Heart left ventricle (tissue), 16 donors: ENCODE measurements around the gene PRDM15. TPM values are rescaled to one million over a fixed set of nuclear protein-coding genes. Genes with fewer than 3 reads are reported as not detected.

Experiments
- ATAC-seq, 4 donors: fragments of 200-7000 bp; cut with Tn5 transposase; one replicate each; pipeline ENCODE4 v1.9.1; 2020 to 2022; ENCODE audit warnings: moderate library complexity in 4 of 4, mild to moderate bottlenecking in 3 of 4, moderate number of reproducible peaks in 1 of 4
- DNase-seq, 5 donors: peaks; one replicate each; pipeline ENCODE4 v3.0.0-alpha.2; 2020
- H3K27ac ChIP-seq, 12 donors: fragments of 200-600 bp; sonication (generic) in 4 of 12; one replicate each; pipeline versions ENCODE4 v1.5.0 to v1.8.0; 2016 to 2022; ENCODE audit warnings: mild to moderate bottlenecking in 2 of 12
- H3K27me3 ChIP-seq, 9 donors: fragments of 200-600 bp; sonication (generic) in 2 of 9; one replicate each; pipeline versions ENCODE4 v1.5.1 to v1.8.0; 2016 to 2022; ENCODE audit warnings: mild to moderate bottlenecking in 3 of 9
- H3K36me3 ChIP-seq, 9 donors: fragments of 200-600 bp; sonication (generic) in 2 of 9; one replicate each; pipeline versions ENCODE4 v1.5.0 to v1.8.0; 2018 to 2022; ENCODE audit warnings: mild to moderate bottlenecking in 2 of 9
- H3K4me1 ChIP-seq, 12 donors: fragments of 200-600 bp; sonication (generic) in 4 of 12; one replicate each; pipeline versions ENCODE4 v1.5.0 to v1.8.0; 2016 to 2022; ENCODE audit warnings: mild to moderate bottlenecking in 3 of 12
- H3K4me3 ChIP-seq, 12 donors: fragments of 200-600 bp; sonication (generic) in 4 of 12; one replicate each; pipeline versions ENCODE4 v1.5.0 to v1.8.0; 2017 to 2022; ENCODE audit warnings: mild to moderate bottlenecking in 9 of 12, moderate library complexity in 4 of 12
- H3K9me3 ChIP-seq, 12 donors: fragments of 200-600 bp; sonication (generic) in 4 of 12; one replicate each; pipeline versions ENCODE4 v1.5.0 to v1.8.0; 2016 to 2022; ENCODE audit warnings: mild to moderate bottlenecking in 1 of 12
- POLR2A ChIP-seq, 2 donors: fragments of 450-650 bp; IDR thresholded peaks; one replicate each; pipeline ENCODE4 v1.6.1; 2017; ENCODE audit warnings: antibody characterized with exemption in 2 of 2, mild to moderate bottlenecking in 2 of 2, moderate library complexity in 2 of 2
- WGBS, 4 donors: extraction: QIAGEN DNeasy Blood & Tissue Kit in 2 of 4; methylation state at CpG; one replicate each; pipeline versions ENCODE4 v1.1.5 to v1.1.7; 2013 to 2018; 5-methylcytosine and 5-hydroxymethylcytosine counted together
- intact Hi-C, 10 donors: fragments of 100-400 bp; cut with DNase I; formaldehyde crosslinking; loops; one replicate each; pipeline versions ENCODE4 v1.11.1 to v1.14.2; 2022
- polyA plus RNA-seq, 2 donors: library from polyadenylated mRNA; stranded (reverse); fragments of 200-250 nt; gene quantifications; one replicate each; pipeline ENCODE4 v1.2.3, GENCODE V29; 2013
- total RNA-seq, 9 donors: library from RNA; depleted of rRNA in 2 of 9; stranded (reverse); fragments of >200 nt in 2 of 9; fragmentation: NEBNext Ultra II Directional in 3 of 9; extraction: Animal tissue kit (Norgen Biotek cat#: 25700) in 3 of 9; gene quantifications; one replicate each; pipeline versions ENCODE4 v1.1.0 to v1.2.4, GENCODE V29; 2016 to 2023
- TF ChIP-seq, protein P1 (sequence below), 12 donors: fragments of 200-600 bp; sonication (generic) in 4 of 12; IDR thresholded peaks; one replicate each; pipeline versions ENCODE4 v1.5.0 to v1.8.0; 2018 to 2022; ENCODE audit warnings: antibody characterized with exemption in 12 of 12, mild to moderate bottlenecking in 5 of 12
- donor health status: ischemic (EF 13 %, LVEDD 7.1; RV severe dilation, severe dysfunction).
- donor health status: healthy with polysubstance abuse.
- donor health status: DM: no; HTN: yes; CAD: no.
- donor health status: DM: no; HTN: no; CAD: no.
- donor health status: ischemic (EF 25% LVEDD 6.9; RV normal size, moderate dysfunction).
- donor health status: ischemic (EF 25% LVEDD 5.7; RV mildly dilated, moderate dysfunction).
- donor health status: healthy.
- donor health status: DM: yes; HTN: yes; CAD: no.
- donor health status: ischemic (EF 35%, LVEDD 5.7; RV mildly dilated, moderate dysfunction).
- donor health status: nonischemic (EF 11% LVEDD 7.7; RV severe dilation, severe dysfunction).
- donor health status: DM: yes; HTN: yes; CAD: no.
- donor health status: PGD.
- donor health status: ischemic (EF 29% LVEDD 5.4; RV normal size, mild dysfunction).
- donor health status: nonischemic (EF 23%, LVEDD 6.1; RV moderate dilation, normal function).

Gene PRDM15
- total and polyA plus RNA-seq, 11 donors = 2.1 to 6.3 (median 2.7) TPM

DNA sequence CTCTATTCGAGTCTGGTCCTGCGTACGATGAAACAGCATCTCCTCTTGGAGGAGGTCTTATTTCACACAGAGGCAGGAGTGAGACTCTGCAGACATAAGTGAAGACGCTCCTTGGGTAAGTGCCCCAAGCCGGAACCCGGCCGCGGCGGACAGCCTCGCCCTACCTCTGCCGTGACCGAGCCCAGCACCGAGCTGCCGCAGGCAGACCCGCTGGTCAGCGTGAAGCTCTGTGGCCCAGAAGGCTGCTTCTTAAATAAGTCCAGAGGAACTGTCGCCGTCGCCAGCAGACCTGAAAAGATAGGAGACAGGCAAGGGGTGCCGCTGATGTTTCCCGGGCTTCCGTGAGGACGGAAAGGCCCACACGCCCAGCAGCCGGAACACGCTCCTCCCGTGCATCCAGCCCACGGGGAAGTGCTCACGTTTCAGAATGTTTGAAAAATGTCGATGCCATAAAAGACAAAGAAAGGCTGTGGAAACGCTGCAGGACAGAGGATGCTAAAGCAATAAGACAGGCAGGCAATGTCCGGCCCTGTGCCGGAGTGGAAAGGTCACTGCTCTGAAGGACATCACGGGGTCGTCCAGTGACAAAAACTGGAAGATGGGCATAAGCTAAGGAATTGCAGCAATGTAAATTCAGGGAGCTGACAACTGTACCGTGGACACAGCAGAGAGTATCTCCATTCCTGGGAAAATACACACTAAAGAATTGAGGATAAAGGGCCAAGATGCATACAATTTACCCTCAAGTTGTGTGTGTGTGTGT lies 28.5 kb upstream of the PRDM15 start:
- no peak for ATAC-seq
- H3K36me3 ChIP-seq = peaks cover 0 to 99% (median 88%) of the 10 kb centered on the region in 9 donors

DNA sequence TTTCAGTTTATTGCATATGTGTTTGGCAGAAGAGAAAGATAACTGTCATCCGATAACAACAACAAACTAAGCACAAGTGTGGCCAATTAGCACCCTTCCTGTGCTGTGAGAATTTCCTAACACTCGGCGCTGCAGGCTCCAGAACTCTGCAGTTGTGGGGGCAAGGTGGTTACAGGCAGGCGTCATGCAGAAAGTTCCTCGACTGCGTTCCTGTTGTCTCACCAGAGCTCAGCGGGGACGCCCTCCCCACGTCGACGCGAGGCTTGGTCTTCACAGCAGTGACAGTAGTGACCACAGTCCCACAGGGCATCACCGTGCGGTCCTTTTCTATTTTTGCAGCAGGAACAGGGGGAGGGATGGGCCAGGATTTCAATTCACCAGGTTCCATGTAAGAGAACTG lies 27.6 kb upstream of the PRDM15 start:
- 77 to 92% (median 85%) methylated on average over 12 to 14 of the region's 14 CpGs for WGBS, 4 donors
- TF ChIP-seq, protein P1, sequence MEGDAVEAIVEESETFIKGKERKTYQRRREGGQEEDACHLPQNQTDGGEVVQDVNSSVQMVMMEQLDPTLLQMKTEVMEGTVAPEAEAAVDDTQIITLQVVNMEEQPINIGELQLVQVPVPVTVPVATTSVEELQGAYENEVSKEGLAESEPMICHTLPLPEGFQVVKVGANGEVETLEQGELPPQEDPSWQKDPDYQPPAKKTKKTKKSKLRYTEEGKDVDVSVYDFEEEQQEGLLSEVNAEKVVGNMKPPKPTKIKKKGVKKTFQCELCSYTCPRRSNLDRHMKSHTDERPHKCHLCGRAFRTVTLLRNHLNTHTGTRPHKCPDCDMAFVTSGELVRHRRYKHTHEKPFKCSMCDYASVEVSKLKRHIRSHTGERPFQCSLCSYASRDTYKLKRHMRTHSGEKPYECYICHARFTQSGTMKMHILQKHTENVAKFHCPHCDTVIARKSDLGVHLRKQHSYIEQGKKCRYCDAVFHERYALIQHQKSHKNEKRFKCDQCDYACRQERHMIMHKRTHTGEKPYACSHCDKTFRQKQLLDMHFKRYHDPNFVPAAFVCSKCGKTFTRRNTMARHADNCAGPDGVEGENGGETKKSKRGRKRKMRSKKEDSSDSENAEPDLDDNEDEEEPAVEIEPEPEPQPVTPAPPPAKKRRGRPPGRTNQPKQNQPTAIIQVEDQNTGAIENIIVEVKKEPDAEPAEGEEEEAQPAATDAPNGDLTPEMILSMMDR (IDR thresholded peaks at IDR 0.05) = no peak
- intact Hi-C loops = no loop called here
- Histone ChIP-seq H3K27me3 (no peaks in the 10 kb centered on the region), H3K4me3 (no peak overlapping the region), H3K27ac (no peak overlapping the region), H3K4me1 (no peaks in the 10 kb centered on the region), H3K36me3 (peaks cover 0 to 99% (median 90%) of the 10 kb centered on the region in 9 donors), H3K9me3 (no peaks in the 10 kb centered on the region)
- DNase-seq (no peak), ATAC-seq (no peak)

More for the DNA sequence above, 28.5 kb upstream of the PRDM15 start:
- no peak overlapping the region for H3K4me3 ChIP-seq
- DNase-seq = no peak
- H3K27me3 ChIP-seq = no peaks in the 10 kb centered on the region
- H3K27ac ChIP-seq = no peak overlapping the region
- no peaks in the 10 kb centered on the region for H3K4me1 ChIP-seq
- no peaks in the 10 kb centered on the region for H3K9me3 ChIP-seq
- no peak for TF ChIP-seq POLR2A (IDR thresholded peaks at IDR 0.05)
- TF ChIP-seq, protein P1 (IDR thresholded peaks at IDR 0.05) = no peak
- 91 to 95% (median 93%) methylated on average over 35 to 36 of the region's 36 CpGs for WGBS, 4 donors
- intact Hi-C loops = no loop called here

DNA sequence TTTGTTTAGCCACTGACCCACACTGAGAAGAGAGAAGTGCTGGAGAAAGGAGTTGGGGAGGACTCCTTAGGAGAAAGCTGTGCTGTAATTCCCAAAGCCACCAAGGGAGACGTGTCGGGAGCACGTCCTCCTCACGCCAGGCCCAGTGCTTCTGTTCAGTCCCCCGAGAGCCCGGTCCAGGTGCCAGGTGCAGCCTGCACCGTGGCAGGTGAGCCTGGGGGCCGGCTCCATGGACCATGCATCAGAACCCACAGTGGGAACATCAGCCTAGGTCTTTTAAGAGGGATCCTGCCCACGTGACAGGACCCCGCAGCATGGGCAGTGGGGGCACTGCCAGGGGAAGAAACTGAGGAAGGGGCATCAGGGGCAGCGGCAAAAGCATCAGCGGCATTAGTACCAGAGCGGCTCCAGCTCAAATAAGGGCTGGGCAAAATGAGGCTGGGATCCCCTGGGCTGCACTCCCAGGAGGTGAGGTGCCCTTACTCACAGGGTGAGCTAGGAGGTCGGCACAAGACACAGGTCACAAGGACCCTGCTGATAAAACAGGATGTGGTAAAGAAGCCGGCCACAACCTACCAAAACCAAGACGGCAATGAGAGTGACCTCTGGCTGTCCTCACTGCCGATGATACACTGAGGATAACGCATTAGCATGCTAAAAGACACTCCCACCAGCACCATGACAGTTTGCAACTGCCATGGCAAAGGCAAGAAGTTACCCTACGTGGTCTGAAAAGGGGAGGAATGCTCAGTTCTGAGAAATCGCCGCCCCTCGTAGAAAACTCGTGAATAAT lies 24.6 kb upstream of the PRDM15 start:
- ATAC-seq (no peak), DNase-seq (no peak)
- Histone ChIP-seq H3K4me1 (no peaks in the 10 kb centered on the region), H3K4me3 (no peak overlapping the region), H3K36me3 (peaks cover 0 to 100% (median 84%) of the 10 kb centered on the region in 9 donors), H3K27me3 (no peaks in the 10 kb centered on the region), H3K9me3 (no peaks in the 10 kb centered on the region), H3K27ac (no peak overlapping the region)
- intact Hi-C loops = no loop called here
- WGBS, 4 donors = 84 to 91% (median 87%) methylated on average over 21 to 23 of the region's 23 CpGs
- TF ChIP-seq, protein P1 (IDR thresholded peaks at IDR 0.05) = no peak
- no peak for TF ChIP-seq POLR2A (IDR thresholded peaks at IDR 0.05)

DNA sequence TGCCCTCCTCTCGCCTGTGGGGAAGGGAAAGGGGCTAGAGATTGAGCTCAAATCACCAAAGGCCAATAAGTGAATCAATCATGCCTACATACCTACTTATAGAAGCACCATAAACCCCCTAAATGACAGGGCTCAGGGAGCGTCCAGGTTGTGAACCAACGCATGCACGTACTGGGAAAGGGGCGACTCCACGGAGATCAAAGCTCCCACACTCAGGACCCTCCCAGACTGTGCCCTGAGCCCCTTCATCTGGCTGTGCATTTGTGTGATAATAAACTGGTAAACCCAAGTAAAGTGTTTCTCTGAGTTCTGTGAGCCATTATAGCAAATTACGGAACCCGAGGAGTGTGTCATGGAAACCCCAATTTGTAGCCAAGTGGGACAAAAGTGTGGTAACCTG lies 23.8 kb upstream of the PRDM15 start:
- H3K36me3 ChIP-seq = peaks cover 0 to 100% (median 82%) of the 10 kb centered on the region in 9 donors

More for the DNA sequence above, 23.8 kb upstream of the PRDM15 start:
- no peaks in the 10 kb centered on the region for H3K9me3 ChIP-seq
- 96 to 99% (median 98%) methylated on average over 8 of the region's 8 CpGs for WGBS, 4 donors
- H3K4me1 ChIP-seq = no peaks in the 10 kb centered on the region
- DNase-seq = no peak
- no peak for TF ChIP-seq POLR2A (IDR thresholded peaks at IDR 0.05)
- TF ChIP-seq, protein P1 (IDR thresholded peaks at IDR 0.05) = no peak
- no peaks in the 10 kb centered on the region for H3K27me3 ChIP-seq
- intact Hi-C loops = no loop called here
- no peak for ATAC-seq
- H3K27ac ChIP-seq = no peak overlapping the region
- no peak overlapping the region for H3K4me3 ChIP-seq
